K562 (cell line): ENCODE measurements around the gene OR8H1. TPM values are rescaled to one million over a fixed set of nuclear protein-coding genes. Genes with fewer than 3 reads are reported as not detected.

Experiments used
- ATAC-seq: fragments of 200-7000 bp; cut with Tn5 transposase; 3 replicates; pipeline ENCODE4 v1.9.1; 2020; ENCODE audit warnings: moderate library complexity
- BruUV-seq: library from RNA; stranded (reverse); fragments of 400-500 nt; replicated peaks from 2 replicates; lab custom pipeline; 2021; lab: Mats Ljungman, UMichigan
- CTCF ChIA-PET: fragments of 300-600 bp; formaldehyde crosslinking; extraction: SDS; loops from one replicate; lab custom pipeline; 2021; ENCODE audit warnings: low intra/inter-chr PET ratio; lab: Yijun Ruan, JAX
- POLR2A ChIA-PET: fragments of 300-600, 350-650 bp; sonication (Branson Sonifier 250); formaldehyde crosslinking; extraction: SDS; loops from one replicate; lab custom pipeline; 2021; ENCODE audit warnings: antibody characterized with exemption, inconsistent platforms; lab: Yijun Ruan, JAX
- DNase-seq, 4 experiments: peaks; one replicate each; pipeline versions ENCODE4 v3.0.0 to v3.0.0-alpha.2; 2011 to 2018; ENCODE audit warnings: low spot score in 3 of 4, mixed read lengths in 3 of 4; ENCODE audit errors: extremely low read depth in 1 of 4
- FAIRE-seq: peaks from 2 replicates; lab custom pipeline; 2011; peaks lifted over from hg19 to GRCh38; lab: Jason Lieb, UNC
- H2AFZ ChIP-seq: 2 replicates; pipeline ENCODE4 v1.6.0; 2011; ENCODE audit warnings: low read depth, low read length, control low read depth, inconsistent platforms
- H3K27ac ChIP-seq: fragments of 200-600 bp; 3 replicates; pipeline ENCODE4 v1.8.0; 2011; ENCODE audit warnings: low read depth, mild to moderate bottlenecking, control low read depth, inconsistent platforms, low read length, moderate library complexity, mixed read lengths; ENCODE audit errors: extremely low read depth
- H3K27me3 ChIP-seq, 2 experiments: fragments of 300-600 bp in 1 of 2; 2 replicates in 1 of 2; 3 replicates in 1 of 2; pipeline versions ENCODE4 v1.6.0 to v1.8.0; 2011; ENCODE audit warnings: inconsistent platforms in 2 of 2, low read length in 2 of 2, mild to moderate bottlenecking in 1 of 2, mixed read lengths in 1 of 2, moderate library complexity in 1 of 2; ENCODE audit not compliant: control insufficient read depth in 2 of 2, insufficient read depth in 2 of 2
- H3K36me3 ChIP-seq: fragments of 300-600 bp; 3 replicates; pipeline ENCODE4 v1.8.0; 2011; ENCODE audit warnings: mild to moderate bottlenecking, low read length, inconsistent platforms; ENCODE audit not compliant: control insufficient read depth, insufficient read depth
- H3K4me1 ChIP-seq, 2 experiments: fragments of 200-600 bp in 1 of 2; replicated peaks in 1 of 2; 2 replicates in 1 of 2; 3 replicates in 1 of 2; pipeline versions ENCODE4 v1.5.1 to v1.8.0; 2011; ENCODE audit warnings: inconsistent platforms in 2 of 2, low read length in 2 of 2, mild to moderate bottlenecking in 1 of 2, mixed read lengths in 1 of 2, moderate library complexity in 1 of 2; ENCODE audit not compliant: control insufficient read depth in 2 of 2, insufficient read depth in 2 of 2
- H3K4me2 ChIP-seq: 2 replicates; pipeline ENCODE4 v1.6.1; 2011; ENCODE audit warnings: low read length, control low read depth, inconsistent platforms, mixed read lengths; ENCODE audit not compliant: insufficient read depth
- H3K4me3 ChIP-seq: fragments of 200-600 bp; sonication (generic), shearing (Covaris generic); 2 replicates; pipeline ENCODE4 v1.5.1; 2016; ENCODE audit warnings: control low read depth, inconsistent platforms
- H3K79me2 ChIP-seq: fragments of 200-600 bp; 3 replicates; pipeline ENCODE4 v1.8.0; 2011; ENCODE audit warnings: low read length, inconsistent platforms; ENCODE audit not compliant: control insufficient read depth, insufficient read depth
- H3K9ac ChIP-seq, 2 experiments: 2 replicates each; pipeline versions ENCODE4 v1.6.0 to v1.6.1; 2011; ENCODE audit warnings: low read depth in 2 of 2, low read length in 2 of 2, control low read depth in 1 of 2, inconsistent platforms in 1 of 2, mild to moderate bottlenecking in 1 of 2, mixed read lengths in 1 of 2; ENCODE audit not compliant: insufficient read depth in 1 of 2
- H3K9me1 ChIP-seq: one replicate; pipeline ENCODE4 v1.6.0; 2011; ENCODE audit warnings: inconsistent platforms, mild to moderate bottlenecking, low read length, moderate library complexity; ENCODE audit not compliant: control insufficient read depth, insufficient read depth
- H3K9me3 ChIP-seq: replicated peaks from 2 replicates; pipeline ENCODE4 v1.5.1; 2011; ENCODE audit warnings: low read depth, low read length, inconsistent platforms; ENCODE audit not compliant: control insufficient read depth, insufficient read depth
- H4K20me1 ChIP-seq: replicated peaks from 2 replicates; pipeline ENCODE4 v1.6.1; 2011; ENCODE audit warnings: low read length, inconsistent platforms, mixed read lengths; ENCODE audit not compliant: control insufficient read depth, insufficient read depth
- C11orf30 ChIP-seq: fragments of 450-650 bp; IDR thresholded peaks from 2 replicates; pipeline ENCODE4 v1.6.1; 2016; ENCODE audit warnings: low read depth, mild to moderate bottlenecking
- CHD1 ChIP-seq: fragments of 200-600 bp; sonication (generic); IDR thresholded peaks from one replicate; pipeline ENCODE4 v1.6.1; 2012; ENCODE audit warnings: mild to moderate bottlenecking, moderate library complexity, low read length, inconsistent platforms
- GTF2B ChIP-seq: IDR thresholded peaks from 2 replicates; pipeline ENCODE4 v1.6.1; 2011; ENCODE audit not compliant: insufficient read length; ENCODE audit errors: extremely low read depth
- MAFG ChIP-seq: fragments of 450-650 bp; conservative IDR thresholded peaks from 2 replicates; pipeline ENCODE4 v1.6.1; 2016; ENCODE audit warnings: missing genetic modification characterization, missing compliant biosample characterization
- TRIM28 ChIP-seq: fragments of 450-650 bp; IDR thresholded peaks from 2 replicates; pipeline ENCODE4 v1.6.1; 2017
- ZNF316 ChIP-seq: fragments of 450-650 bp; IDR thresholded peaks from 2 replicates; pipeline ENCODE4 v1.6.1; 2016
- in situ Hi-C: fragments of 300-500 bp; cut with MboI; formaldehyde crosslinking; loops from 4 replicates; pipeline ENCODE4 v1.15.0; 2018; ENCODE audit warnings: inconsistent platforms, mixed read lengths
- intact Hi-C: fragments of 100-400 bp; cut with micrococcal nuclease; formaldehyde crosslinking; loops from 2 replicates; pipeline ENCODE4 v1.14.2; 2022
- polyA plus RNA-seq, 8 experiments: library from polyadenylated mRNA; depleted of rRNA in 4 of 8; stranded (reverse) in 5 of 8; unstranded in 3 of 8; fragments of >200 nt; fragmentation: Nextera tagmentation in 2 of 8; fragmentation: Illumina TruSeq in 1 of 8; extraction: Ambion mirVana in 2 of 8; extraction: Trizol in 1 of 8; gene quantifications; 2 replicates each; pipeline versions ENCODE4 v1.2.1 to v1.2.3, GENCODE V29; 2011 to 2014; ENCODE audit warnings: inconsistent platforms in 1 of 8, missing spikeins in 1 of 8
- total RNA-seq, 7 experiments: library from RNA; depleted of rRNA in 6 of 7; stranded (reverse); fragments of >200 nt in 6 of 7; fragmentation: Illumina TruSeq in 2 of 7; extraction: Trizol in 2 of 7; gene quantifications; 2 replicates each; pipeline versions ENCODE4 v1.2.1 to v1.2.3, GENCODE V29; 2011 to 2021; ENCODE audit warnings: low replicate concordance in 1 of 7
- TF ChIP-seq, protein P1 (sequence below): sonication (generic); formaldehyde crosslinking; IDR thresholded peaks from 2 replicates; pipeline ENCODE4 v1.8.1; 2023; ENCODE audit warnings: mild to moderate bottlenecking, missing genetic modification reagents

The OR8H1 gene
- total and polyA plus RNA-seq, 9 of the 15 experiments (the other 6 are each of a cell fraction or from before 2014, with no cell fraction given): not detected

- Histone ChIP-seq H3K4me3 (no peak overlapping the region), H4K20me1 (no peaks in the 10 kb centered on the region), H3K9me1 (no peaks in the 10 kb centered on the region), H3K36me3 (no peaks in the 10 kb centered on the region), H3K9me3 (no peaks in the 10 kb centered on the region), H3K27ac (no peak overlapping the region), H3K4me1 (no peaks in the 10 kb centered on the region), H2AFZ (no peak overlapping the region), H3K27me3 (no peaks in the 10 kb centered on the region), H3K4me2 (no peak overlapping the region), H3K9ac (no peak overlapping the region), H3K79me2 (no peaks in the 10 kb centered on the region)
- ATAC-seq (no peak), DNase-seq (no peak), FAIRE-seq (no peak)
- in situ Hi-C loops (no loop called here), intact Hi-C loops (no loop called here)
- BruUV-seq: no TSS peak
- ChIA-PET CTCF (no interaction called here), POLR2A (no interaction called here)
- TF ChIP-seq, protein P1, sequence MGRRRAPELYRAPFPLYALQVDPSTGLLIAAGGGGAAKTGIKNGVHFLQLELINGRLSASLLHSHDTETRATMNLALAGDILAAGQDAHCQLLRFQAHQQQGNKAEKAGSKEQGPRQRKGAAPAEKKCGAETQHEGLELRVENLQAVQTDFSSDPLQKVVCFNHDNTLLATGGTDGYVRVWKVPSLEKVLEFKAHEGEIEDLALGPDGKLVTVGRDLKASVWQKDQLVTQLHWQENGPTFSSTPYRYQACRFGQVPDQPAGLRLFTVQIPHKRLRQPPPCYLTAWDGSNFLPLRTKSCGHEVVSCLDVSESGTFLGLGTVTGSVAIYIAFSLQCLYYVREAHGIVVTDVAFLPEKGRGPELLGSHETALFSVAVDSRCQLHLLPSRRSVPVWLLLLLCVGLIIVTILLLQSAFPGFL (CRISPR knock-in tag): no peak
- TF ChIP-seq GTF2B: no peak
- no peak for TF ChIP-seq CHD1
- TF ChIP-seq MAFG (tag): peak; percentile 21; the same call in 1 of the 2 replicates
- TF ChIP-seq TRIM28: no peak
- TF ChIP-seq ZNF316: peak; percentile 60
- peak; percentile 19; the same call in 1 of the 2 replicates for TF ChIP-seq C11orf30
- TF ChIP-seq, all 486 proteins: peak for 3
Observed at GRCh38 chr11:56340289-56340688, 48.2 kb upstream of the OR8H1 start.
